Aorta (tissue), 5 donors: ENCODE results near the gene TAF15. TPM values are rescaled to one million over a fixed set of nuclear protein-coding genes. Genes with fewer than 3 reads are reported as not detected.
A peak's percentile ranks its signal among the peaks of the same experiment; 100 is the strongest.

ENCODE experiments used
- ATAC-seq: fragments of 200-7000 bp; cut with Tn5 transposase; one replicate; pipeline ENCODE4 v1.9.1; 2022; ENCODE audit warnings: moderate library complexity; ENCODE audit not compliant: low FRiP score
- DNase-seq, 2 donors: peaks; one replicate each; pipeline ENCODE4 v3.0.0-alpha.2; 2020
- H3K27ac ChIP-seq, 2 donors: one replicate each; pipeline ENCODE4 v1.5.1; 2013; ENCODE audit warnings: low read length in 2 of 2, mild to moderate bottlenecking in 2 of 2, moderate library complexity in 2 of 2, control low read depth in 1 of 2, inconsistent platforms in 1 of 2, low read depth in 1 of 2
- H3K27me3 ChIP-seq, 2 donors: one replicate each; pipeline ENCODE4 v1.6.1; 2013; ENCODE audit warnings: control low read depth in 1 of 2, low read length in 1 of 2, mild to moderate bottlenecking in 1 of 2, moderate library complexity in 1 of 2; ENCODE audit not compliant: insufficient read depth in 2 of 2, control insufficient read depth in 1 of 2
- H3K36me3 ChIP-seq, 2 donors: one replicate each; pipeline ENCODE4 v1.6.1; 2013; ENCODE audit warnings: control low read depth in 1 of 2, low read length in 1 of 2, mild to moderate bottlenecking in 1 of 2; ENCODE audit not compliant: insufficient read depth in 2 of 2, control insufficient read depth in 1 of 2
- H3K4me1 ChIP-seq, 2 donors: one replicate each; pipeline ENCODE4 v1.6.1; 2013; ENCODE audit warnings: low read length in 2 of 2, control low read depth in 1 of 2, mild to moderate bottlenecking in 1 of 2, moderate library complexity in 1 of 2; ENCODE audit not compliant: insufficient read depth in 2 of 2, control insufficient read depth in 1 of 2
- H3K4me3 ChIP-seq, 2 donors: one replicate each; pipeline ENCODE4 v1.5.1; 2013; ENCODE audit warnings: low read length in 2 of 2, control low read depth in 1 of 2, mild to moderate bottlenecking in 1 of 2
- H3K9me3 ChIP-seq: one replicate; pipeline ENCODE4 v1.6.1; 2013; ENCODE audit warnings: mild to moderate bottlenecking, low read length; ENCODE audit not compliant: control insufficient read depth
- WGBS, 2 donors: extraction: QIAGEN DNeasy Blood & Tissue Kit; methylation state at CpG; one replicate each; pipeline ENCODE4 v1.1.7; 2013; 5-methylcytosine and 5-hydroxymethylcytosine counted together
- intact Hi-C, 2 donors: fragments of 100-400 bp; cut with DNase I; formaldehyde crosslinking; loops; one replicate each; pipeline versions ENCODE4 v1.14.2 to v1.15.0; 2022
- polyA plus RNA-seq, 2 donors: library from polyadenylated mRNA; stranded (reverse); fragments of 200-250 nt; gene quantifications; one replicate each; pipeline ENCODE4 v1.2.3, GENCODE V29; 2013
- total RNA-seq, 2 donors: library from RNA; stranded (reverse); fragmentation: NEBNext Ultra II Directional; extraction: Animal tissue kit (Norgen Biotek cat#: 25700); gene quantifications; one replicate each; pipeline ENCODE4 v1.2.1, GENCODE V29; 2021
- donor health status: healthy with polysubstance abuse.
- donor health status: Bipolar disorder and iron deficiency.
- donor health status: DM: no; HTN: no; CAD: no.
- donor health status: DM: no; HTN: no; CAD: no.
- donor health status: DM: yes; HTN: yes; CAD: no.

TAF15 gene
- total and polyA plus RNA-seq, 4 donors = 86.2 to 167 (median 139) TPM

DNA sequence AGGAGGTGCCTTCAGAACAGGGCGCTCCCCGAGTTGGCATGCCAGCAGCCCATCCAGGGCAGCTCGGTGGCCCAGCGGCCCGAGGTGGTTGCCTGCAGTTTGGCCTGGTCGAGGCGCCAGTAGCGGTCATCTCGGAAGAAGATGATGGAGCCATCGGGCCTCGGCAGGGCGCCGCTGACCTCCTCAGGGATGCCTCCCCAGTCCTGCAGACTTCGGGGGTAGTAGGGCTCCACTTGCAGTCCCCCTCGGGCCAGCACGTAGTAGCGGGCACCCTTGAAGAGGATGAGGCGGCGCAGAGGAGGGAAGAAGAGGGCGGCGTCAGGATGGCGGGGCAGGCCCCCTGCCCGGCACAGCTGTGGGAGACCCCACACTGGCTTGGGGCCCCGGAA is 42.8 kb upstream of the TAF15 start:
- H3K4me1 ChIP-seq = no peaks in the 10 kb centered on the region
- 93 to 96% methylated on average over 24 of the region's 24 CpGs for WGBS, 2 donors
- ATAC-seq = no peak
- no peak overlapping the region for H3K4me3 ChIP-seq
- no peaks in the 10 kb centered on the region for H3K27me3 ChIP-seq
- no peaks in the 10 kb centered on the region for H3K36me3 ChIP-seq
- H3K27ac ChIP-seq = no peak overlapping the region
- no peaks in the 10 kb centered on the region for H3K9me3 ChIP-seq
- intact Hi-C loops = no loop called here
- no peak for DNase-seq

DNA sequence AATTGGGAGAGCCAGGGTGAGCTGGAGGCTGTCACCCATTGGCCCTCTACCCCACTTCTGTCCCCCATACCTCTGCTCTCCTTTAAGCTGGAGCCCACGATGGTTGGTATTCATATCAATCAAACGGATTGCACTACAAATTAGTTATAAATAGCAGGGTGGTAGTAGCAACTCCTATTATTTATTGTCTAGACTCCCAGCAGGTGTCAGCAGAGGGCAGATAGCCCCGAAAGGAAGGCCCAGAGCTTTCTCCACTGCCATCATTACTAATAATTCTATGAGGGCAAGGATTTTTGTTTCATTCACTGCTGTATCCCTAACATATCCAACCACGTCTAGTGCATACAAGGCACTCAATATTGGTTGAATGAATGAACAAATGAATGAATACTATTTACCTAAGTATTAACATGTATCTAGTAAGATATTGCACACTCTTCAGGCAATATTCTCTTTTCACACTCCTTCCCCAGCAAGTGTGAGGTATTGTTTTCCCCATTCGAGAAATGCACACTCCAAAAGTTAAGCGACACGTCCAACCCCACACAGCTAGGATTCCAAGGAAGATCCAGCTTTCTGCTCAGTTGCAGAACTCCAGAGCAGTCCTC is 42.3 kb upstream of the TAF15 start:
- ATAC-seq (no peak), DNase-seq (no peak)
- H3K27me3 ChIP-seq = no peaks in the 10 kb centered on the region
- no peaks in the 10 kb centered on the region for H3K36me3 ChIP-seq
- intact Hi-C loops = no loop called here
- WGBS, 2 donors = 39 to 42% methylated on average over 7 of the region's 7 CpGs
- H3K27ac ChIP-seq = no peak overlapping the region
- H3K9me3 ChIP-seq = no peaks in the 10 kb centered on the region
- no peaks in the 10 kb centered on the region for H3K4me1 ChIP-seq
- no peak overlapping the region for H3K4me3 ChIP-seq

DNA sequence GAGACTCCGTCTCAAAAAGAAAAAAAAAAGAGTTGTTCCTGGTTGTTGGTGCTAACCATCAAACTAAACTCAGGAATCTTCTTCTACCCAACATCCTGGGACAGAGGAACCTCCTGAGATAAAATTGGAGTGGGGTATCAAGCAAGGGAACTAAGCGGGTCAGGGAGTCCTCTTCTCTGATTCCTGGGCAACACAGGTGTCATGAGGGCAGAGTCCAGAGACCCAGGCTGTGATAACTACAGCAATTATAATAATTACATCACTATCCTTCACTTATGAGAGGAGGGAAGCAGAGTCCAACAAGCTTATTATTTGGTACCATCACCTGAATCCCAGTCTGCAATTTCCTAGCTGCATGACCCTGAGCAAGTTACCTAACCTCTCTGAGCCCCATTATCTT is 40.5 kb upstream of the TAF15 start:
- intact Hi-C loops = no loop called here
- H3K4me3 ChIP-seq = no peak overlapping the region
- no peaks in the 10 kb centered on the region for H3K36me3 ChIP-seq
- no peaks in the 10 kb centered on the region for H3K4me1 ChIP-seq
- ATAC-seq (no peak), DNase-seq (no peak)
- no peaks in the 10 kb centered on the region for H3K9me3 ChIP-seq
- H3K27ac ChIP-seq = no peak overlapping the region
- no peaks in the 10 kb centered on the region for H3K27me3 ChIP-seq
- WGBS, 2 donors = 92 to 100% methylated on average over 2 of the region's 2 CpGs

DNA sequence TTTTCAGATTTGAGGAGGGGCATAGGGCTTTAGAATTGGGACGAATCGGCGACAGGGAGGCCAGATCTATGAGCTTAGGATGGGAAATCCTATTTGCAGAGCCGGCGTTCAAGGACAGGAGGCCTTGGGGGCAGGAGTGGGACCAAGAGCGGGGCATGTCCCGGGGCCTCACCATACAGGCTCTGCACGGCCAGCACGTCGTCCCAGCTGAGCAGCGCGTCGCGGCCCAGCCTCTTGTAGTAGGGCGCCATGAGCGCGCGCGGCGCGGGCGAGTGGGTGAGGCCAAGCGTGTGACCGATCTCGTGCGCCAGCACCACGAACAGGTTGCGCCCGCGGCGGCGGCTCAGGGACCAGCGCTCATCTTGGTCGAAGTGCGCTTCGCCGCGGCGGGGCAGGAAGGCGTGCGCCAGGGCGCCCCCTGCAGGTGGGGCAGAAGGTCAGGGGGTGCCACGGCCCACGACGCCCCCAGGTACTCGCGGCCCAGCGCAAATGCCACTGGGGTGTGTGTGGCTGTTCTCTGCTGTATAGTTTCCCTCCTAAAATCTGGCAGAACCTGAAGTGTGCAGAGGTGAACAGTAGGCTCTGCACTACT is 39.3 kb upstream of the TAF15 start:
- Histone ChIP-seq H3K4me1 (no peaks in the 10 kb centered on the region), H3K27me3 (no peaks in the 10 kb centered on the region), H3K4me3 (no peak overlapping the region), H3K36me3 (no peaks in the 10 kb centered on the region), H3K9me3 (no peaks in the 10 kb centered on the region), H3K27ac (no peak overlapping the region)
- no peak for DNase-seq
- 91 to 93% methylated on average over 48 of the region's 48 CpGs for WGBS, 2 donors
- intact Hi-C loops = no loop called here
- no peak for ATAC-seq

DNA sequence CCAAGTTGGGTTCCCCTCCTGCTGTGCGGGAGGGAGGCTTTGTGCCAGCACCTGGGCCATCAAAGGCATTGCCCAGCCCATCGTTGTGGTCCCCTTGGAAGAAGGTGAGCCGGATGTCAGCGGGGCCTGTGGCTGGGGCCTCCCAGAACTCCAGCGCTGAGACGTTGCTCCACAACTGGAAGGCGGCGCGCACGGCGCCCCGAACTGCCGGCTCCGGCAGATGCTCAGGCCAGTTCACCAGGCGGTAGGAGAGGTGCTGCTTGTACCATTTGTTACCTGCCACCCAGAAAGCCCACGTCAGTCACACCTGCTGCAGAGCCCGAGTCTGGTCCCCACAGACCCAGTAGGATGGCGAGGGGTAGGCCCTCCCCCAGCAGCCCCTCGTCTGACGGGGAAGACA is 36.2 kb upstream of the TAF15 start:
- no peak for ATAC-seq
- no peaks in the 10 kb centered on the region for H3K9me3 ChIP-seq
- no peak overlapping the region for H3K4me3 ChIP-seq
- H3K27ac ChIP-seq = peak overlapping the region in 1 of 2 donors; percentile 32
- no peaks in the 10 kb centered on the region for H3K36me3 ChIP-seq
- H3K27me3 ChIP-seq = no peaks in the 10 kb centered on the region
- 94 to 96% methylated on average over 20 of the region's 20 CpGs for WGBS, 2 donors
- intact Hi-C loops = no loop called here
- peak in 1 of 2 donors; percentile 71 for DNase-seq
- H3K4me1 ChIP-seq = no peaks in the 10 kb centered on the region

DNA sequence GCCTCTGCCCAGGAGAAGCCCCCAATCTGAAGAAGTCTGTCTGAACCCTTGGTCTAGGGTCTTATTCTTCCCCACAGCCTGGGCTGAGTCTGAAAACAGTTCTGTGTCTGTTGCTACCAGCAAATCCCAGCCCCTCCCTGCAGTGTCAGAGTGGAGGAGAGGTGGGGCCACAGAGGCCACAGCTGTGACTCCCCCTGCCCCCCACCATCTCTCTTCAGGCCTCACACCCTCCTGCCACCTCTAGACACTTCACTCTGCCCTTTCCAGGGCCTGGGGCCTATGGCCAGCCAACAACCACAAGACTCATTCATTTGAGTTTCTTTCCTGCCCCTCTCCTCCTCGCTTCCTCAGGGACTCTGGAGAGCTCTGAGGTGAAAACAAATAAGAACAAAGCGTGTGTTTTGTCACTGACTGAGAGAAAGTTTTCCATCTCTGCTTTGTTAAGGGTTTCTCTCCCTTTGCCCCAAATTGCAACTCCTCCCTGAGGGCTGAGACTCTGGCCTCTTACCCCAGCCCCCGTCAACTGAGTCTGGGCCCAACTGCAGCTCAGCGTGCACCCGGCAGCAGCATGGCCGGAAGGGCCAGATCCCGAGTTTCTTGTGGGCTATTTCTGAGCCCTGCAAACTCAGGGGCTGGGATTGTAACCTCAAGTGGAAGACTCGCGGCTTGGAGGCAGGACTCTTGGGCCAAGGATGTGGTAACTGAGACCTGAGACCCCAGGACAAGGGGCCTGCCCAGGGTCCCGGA is 35.4 kb upstream of the TAF15 start:
- ATAC-seq (peak; percentile 3), DNase-seq (no peak)
- WGBS, 2 donors = 6 to 14% methylated on average over 10 of the region's 10 CpGs
- Histone ChIP-seq H3K27me3 (no peaks in the 10 kb centered on the region), H3K9me3 (no peaks in the 10 kb centered on the region), H3K36me3 (no peaks in the 10 kb centered on the region), H3K4me3 (no peak overlapping the region), H3K27ac (peak overlapping the region; percentile 32 to 85), H3K4me1 (no peaks in the 10 kb centered on the region)
- intact Hi-C loops = no loop called here

DNA sequence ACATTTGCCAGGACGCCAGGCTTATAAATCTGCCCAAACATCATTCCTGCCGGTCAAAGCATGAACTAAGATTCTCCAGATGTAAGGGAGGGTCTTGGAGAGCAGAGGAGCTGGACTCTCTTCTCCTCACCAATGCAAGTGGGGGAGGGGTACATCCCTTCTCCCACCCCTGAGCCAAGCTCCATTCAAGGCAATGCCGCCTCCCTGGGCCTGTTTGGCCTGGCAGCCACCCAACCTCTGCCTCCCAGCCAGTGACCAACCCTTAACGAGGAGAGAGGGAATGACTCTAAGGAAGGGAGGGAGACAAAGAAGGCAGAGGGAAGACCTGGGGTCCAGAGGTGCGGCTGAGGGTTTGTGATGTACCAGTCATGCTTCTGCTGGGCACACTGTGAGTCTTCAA is 34.8 kb upstream of the TAF15 start:
- no peaks in the 10 kb centered on the region for H3K4me1 ChIP-seq
- intact Hi-C loops = no loop called here
- ATAC-seq (peak; percentile 87), DNase-seq (peak; percentile 86 to 92)
- H3K36me3 ChIP-seq = no peaks in the 10 kb centered on the region
- H3K4me3 ChIP-seq = no peak overlapping the region
- 6 to 11% methylated on average over 5 of the region's 5 CpGs for WGBS, 2 donors
- peak overlapping the region; percentile 77 to 85 for H3K27ac ChIP-seq
- no peaks in the 10 kb centered on the region for H3K9me3 ChIP-seq
- no peaks in the 10 kb centered on the region for H3K27me3 ChIP-seq

DNA sequence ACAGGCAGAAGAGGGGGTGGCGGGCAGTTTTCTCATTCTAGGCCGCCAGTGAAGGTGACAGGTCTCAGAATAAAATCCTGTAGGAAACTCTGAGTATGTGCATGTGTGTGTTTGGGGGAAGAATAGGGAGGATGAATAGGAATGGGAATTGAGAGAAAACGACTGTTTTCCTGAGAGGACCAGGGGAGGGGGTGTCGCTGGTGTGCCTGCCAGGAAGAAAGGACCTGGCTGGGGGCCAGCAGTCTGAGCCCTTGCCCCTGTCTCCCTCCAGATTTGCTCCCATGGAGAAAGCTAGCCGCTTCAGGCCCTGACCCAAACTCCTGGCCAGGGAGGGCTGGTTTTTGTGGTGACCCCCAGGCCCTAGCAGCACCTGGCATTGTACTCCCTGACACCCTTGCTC is 34.2 kb upstream of the TAF15 start:
- WGBS, 2 donors = 9 to 11% methylated on average over 5 of the region's 5 CpGs
- Histone ChIP-seq H3K9me3 (no peaks in the 10 kb centered on the region), H3K4me3 (no peak overlapping the region), H3K4me1 (no peaks in the 10 kb centered on the region), H3K36me3 (no peaks in the 10 kb centered on the region), H3K27me3 (no peaks in the 10 kb centered on the region), H3K27ac (peak overlapping the region; percentile 77 to 85)
- no peak for ATAC-seq
- DNase-seq = no peak
- intact Hi-C loops = no loop called here

DNA sequence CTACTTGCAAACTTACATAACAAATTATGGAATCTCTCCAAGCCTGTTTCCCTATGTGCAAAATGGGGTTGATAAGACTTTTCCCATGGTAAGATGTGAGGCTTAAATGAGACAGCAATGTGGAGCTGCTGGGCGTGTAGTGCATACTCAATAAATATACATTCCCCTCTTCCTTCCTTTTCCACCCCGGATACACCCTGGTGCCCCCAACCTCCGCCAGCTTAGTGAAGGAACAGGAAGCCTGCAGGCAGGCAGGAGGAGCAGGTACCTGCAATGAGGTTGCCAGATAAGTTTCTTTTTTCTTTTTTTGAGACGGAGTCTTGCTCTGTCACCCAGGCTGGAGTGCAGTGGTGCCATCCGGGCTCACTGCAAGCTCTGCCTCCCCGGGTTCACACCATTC is 33.7 kb upstream of the TAF15 start:
- Histone ChIP-seq H3K27me3 (no peaks in the 10 kb centered on the region), H3K9me3 (no peaks in the 10 kb centered on the region), H3K4me3 (no peak overlapping the region), H3K27ac (peak overlapping the region in 1 of 2 donors; percentile 85), H3K36me3 (no peaks in the 10 kb centered on the region), H3K4me1 (no peaks in the 10 kb centered on the region)
- ATAC-seq = no peak
- no peak for DNase-seq
- intact Hi-C loops = no loop called here
- 40 to 46% methylated on average over 6 of the region's 6 CpGs for WGBS, 2 donors
